GM10248 (cell line): ENCODE measurements around the gene ZNF273.

Experiments used
- CTCF ChIA-PET: fragments of 300-600 bp; sonication (Branson Sonifier 250); formaldehyde crosslinking; extraction: SDS; loops from one replicate; lab custom pipeline; 2021; ENCODE audit warnings: antibody characterized with exemption; lab: Yijun Ruan, JAX
- POLR2A ChIA-PET: fragments of 350-650 bp; sonication (Branson Sonifier 250); formaldehyde crosslinking; extraction: SDS; loops from one replicate; lab custom pipeline; 2020; ENCODE audit warnings: antibody characterized with exemption; lab: Yijun Ruan, JAX
- DNase-seq: peaks from one replicate; pipeline ENCODE4 v3.0.0; 2012; ENCODE audit errors: extremely low spot score
- TF ChIP-seq, protein P1 (sequence below): IDR thresholded peaks from 2 replicates; pipeline ENCODE4 v1.5.1; 2012; ENCODE audit warnings: mild to moderate bottlenecking, low read depth; ENCODE audit errors: extremely low read depth, missing control alignments, control extremely low read depth

The ZNF273 gene

DNA sequence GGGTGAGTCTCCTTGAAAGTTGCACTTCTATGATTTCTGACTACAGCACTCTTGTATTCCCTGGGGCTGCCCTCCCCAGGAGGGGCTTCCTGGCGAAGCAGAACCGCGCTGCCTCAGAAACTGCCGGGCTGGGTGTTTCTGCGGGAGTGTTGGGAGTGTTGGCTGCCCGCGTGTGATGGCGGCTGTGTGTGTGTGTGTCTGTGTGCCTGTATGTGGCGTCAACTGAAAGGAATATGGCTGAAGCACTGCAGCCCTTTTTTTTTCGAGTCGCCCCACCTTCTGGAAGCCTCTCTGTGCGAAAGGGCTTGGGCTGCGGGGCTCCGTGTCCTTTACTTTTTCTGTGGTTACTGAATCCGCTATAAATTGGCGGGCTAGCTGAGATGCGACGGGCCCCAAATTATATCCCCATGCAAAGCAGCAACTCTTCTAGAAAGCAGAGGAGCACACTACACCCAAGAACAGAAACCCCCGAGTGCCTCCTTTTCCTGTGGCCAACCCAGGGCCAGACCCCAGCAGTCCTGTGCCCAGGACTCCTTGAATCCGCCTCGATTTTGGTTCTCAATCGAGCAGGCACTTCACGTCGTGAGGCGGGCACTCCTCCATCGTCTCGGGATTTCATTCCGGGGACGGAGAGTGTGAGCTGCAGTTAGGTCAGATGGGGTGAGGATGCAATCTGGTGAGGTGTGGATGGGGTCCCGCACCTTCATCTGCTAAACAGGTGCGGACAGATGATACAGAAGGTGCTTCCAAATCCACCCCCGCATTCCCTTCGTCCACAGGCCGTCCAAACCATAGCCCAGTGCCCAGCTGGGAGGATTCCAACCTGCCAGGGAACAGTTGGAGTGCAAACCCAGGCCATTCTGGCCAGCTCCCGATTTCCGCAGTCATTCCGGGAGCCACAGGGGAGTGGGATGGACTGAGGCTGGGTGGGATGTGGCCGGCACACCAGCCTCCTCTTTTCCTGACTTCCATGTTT, 22.5 kb upstream of the ZNF273 start:
- peak; percentile 6 for DNase-seq
- TF ChIP-seq, protein P1, sequence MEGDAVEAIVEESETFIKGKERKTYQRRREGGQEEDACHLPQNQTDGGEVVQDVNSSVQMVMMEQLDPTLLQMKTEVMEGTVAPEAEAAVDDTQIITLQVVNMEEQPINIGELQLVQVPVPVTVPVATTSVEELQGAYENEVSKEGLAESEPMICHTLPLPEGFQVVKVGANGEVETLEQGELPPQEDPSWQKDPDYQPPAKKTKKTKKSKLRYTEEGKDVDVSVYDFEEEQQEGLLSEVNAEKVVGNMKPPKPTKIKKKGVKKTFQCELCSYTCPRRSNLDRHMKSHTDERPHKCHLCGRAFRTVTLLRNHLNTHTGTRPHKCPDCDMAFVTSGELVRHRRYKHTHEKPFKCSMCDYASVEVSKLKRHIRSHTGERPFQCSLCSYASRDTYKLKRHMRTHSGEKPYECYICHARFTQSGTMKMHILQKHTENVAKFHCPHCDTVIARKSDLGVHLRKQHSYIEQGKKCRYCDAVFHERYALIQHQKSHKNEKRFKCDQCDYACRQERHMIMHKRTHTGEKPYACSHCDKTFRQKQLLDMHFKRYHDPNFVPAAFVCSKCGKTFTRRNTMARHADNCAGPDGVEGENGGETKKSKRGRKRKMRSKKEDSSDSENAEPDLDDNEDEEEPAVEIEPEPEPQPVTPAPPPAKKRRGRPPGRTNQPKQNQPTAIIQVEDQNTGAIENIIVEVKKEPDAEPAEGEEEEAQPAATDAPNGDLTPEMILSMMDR: no peak
- ChIA-PET CTCF (no interaction called here), POLR2A (no interaction called here)

DNA sequence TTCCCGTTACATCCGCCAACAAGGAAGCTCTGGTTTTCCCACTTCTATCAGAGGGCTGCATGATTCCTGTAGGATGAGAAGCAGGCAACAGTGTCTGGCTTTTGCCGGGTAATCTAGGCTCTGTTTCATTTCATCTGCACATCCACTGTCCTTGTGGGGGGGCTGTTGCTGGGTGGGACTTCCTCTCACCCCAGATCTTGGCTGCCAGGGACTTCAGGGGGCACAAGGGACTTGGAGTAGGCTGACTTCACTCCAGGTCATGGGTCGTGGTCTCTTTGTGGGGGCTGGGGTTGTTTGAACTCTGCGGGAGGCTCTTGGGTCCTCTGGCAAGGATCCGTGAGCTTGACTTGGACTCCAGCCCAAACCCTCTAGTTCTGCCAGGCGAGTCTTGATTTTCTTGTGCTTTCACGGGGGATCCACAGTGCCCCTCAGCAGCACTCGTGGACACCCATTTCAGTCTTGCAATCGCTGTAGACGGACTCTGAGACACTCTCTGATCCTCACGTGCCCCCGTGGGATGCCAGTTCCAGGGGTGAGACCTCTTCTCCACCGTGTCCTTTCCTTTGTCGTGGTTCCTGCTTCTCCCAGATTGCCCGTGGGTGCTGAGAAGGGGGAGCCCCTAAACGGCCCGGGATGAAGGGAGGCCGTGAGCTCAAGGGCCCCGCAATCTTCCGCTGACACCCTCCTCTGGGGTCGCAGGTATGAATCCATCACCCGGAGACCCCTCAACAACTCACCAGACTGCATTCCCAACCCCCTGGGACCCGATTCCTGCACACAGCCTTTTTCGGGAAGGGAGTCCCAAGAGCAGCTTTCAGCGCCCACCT, 21.4 kb upstream of the ZNF273 start:
- TF ChIP-seq, protein P1: no peak
- peak; percentile 12 for DNase-seq
- POLR2A ChIA-PET: no interaction called here
- CTCF ChIA-PET: no interaction called here

DNA sequence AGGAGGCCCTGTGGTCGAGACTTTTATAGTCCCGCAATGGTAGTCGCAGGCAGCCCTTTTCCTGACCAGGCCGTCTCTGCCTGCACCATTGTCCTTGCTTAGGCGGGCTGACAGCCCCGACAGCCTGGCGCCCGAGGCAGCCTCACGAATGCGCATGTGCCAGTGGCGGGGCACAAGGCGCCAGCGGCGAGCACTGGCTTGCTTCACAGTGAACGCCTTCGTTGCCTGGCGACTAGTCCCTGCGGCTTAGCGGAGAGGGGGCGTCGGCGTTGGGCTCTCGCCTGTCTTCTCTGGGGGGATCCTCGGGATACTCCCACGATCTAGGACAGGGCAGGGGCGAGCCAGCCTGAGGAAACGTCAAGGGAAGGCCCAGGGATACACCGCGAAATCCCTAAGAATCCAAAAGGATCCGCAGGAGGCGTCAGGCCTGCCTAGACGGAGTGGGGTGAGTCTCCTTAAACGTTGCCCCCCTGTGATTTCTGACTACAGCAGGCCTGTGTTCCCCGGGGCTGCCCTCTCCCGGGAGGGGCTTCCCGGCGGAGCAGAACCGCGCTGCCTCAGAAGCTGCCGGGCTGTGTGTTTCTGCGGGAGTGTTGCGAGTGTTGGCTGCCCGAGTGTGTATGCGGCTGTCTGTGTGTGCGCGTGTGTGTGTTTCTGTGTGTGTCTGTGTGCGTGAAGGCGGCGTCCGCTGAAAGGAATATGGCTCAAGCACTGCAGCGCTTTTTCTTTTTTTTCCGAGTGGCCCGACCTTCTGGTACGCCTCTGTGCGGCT, 20.5 kb upstream of the ZNF273 start:
- TF ChIP-seq, protein P1: no peak
- DNase-seq: no peak
- CTCF ChIA-PET: no interaction called here
- POLR2A ChIA-PET: no interaction called here

DNA sequence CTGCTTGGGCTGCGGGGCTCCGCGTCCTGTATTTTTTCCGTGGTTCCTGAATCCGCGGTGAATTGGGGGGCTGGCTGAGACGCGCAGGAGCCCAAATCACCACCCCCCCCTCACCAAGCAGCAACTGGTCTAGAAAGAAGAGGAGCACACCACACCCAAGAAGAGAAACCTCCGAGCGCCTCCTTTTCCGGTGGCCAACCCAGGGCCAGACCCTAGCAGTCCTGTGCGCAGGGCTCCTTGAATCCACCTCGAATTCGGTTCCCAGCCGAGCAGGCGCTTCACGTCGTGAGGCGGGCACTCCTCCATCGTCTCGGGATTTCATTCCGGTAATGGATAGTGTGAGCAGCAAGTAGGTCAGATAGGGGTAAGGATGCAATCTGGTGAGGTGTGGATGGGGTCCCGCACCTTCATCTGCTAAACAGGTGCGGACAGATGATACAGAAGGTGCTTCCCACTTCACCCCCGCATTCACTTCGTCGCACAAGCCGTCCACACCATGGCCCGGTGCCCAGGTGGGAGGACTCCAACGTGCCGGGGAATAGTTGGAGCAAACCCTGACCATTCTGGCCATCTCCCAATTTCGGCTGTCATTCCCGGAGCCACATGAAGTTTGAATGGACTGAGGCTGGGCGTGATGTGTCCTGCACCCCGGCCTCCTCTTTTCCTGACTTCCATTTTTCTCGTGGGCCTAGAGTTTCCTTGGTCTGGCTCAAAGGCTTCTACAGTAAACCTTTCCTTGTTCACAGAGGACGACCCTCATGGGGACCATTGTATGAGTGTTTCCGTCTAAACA, 19.8 kb upstream of the ZNF273 start:
- TF ChIP-seq, protein P1: no peak
- CTCF ChIA-PET: no interaction called here
- POLR2A ChIA-PET: no interaction called here
- no peak for DNase-seq

DNA sequence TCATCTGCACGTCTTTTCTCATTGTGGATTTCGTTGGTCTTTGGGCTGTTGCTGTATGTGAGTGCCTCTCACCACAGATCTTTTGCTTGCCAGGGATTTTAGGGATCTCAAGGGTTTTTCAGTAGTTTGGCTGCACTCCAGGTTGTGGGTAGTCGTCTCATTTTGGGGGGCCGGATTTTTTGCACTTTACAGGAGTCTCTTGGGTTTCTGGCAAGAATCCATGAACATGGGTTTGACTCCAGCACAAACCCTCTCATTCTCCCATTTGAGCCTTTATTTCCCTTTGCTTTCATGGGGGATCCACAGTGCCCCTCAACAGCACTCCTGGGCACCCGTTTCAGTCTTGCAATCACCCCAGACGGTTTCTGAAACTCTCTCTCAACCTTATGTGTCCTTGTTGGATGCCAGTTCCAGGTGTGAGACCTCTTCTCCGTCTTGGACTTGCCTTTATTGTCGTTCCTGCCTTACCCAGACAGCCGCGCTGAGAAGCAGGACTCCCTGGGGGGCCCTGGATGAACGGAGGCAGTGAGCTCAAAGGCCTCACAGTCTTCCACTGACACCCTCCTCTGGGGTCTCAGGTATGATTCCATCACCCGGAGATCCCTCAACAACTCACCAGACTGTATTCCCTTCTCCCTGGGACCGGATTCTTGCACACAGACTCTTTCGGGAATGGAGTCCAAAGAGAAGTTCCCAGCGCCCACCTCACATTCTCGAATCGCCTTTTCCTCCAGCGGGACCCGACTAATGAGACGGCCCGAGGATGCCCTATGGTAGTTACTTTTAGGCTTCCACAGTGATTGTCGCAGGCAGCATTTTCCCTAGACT, 18.8 kb upstream of the ZNF273 start:
- ChIA-PET POLR2A (no interaction called here), CTCF (no interaction called here)
- DNase-seq: no peak
- TF ChIP-seq, protein P1: no peak
